GM19239 (cell line): Measurements from ENCODE around the gene B4GALNT3.

ENCODE experiments used
- DNase-seq: peaks from one replicate; pipeline ENCODE4 v3.0.0; 2011; ENCODE audit warnings: low spot score; ENCODE audit not compliant: insufficient read length
- FAIRE-seq: peaks from 2 replicates; lab custom pipeline; 2011; peaks lifted over from hg19 to GRCh38; lab: Jason Lieb, UNC

Gene B4GALNT3

DNA sequence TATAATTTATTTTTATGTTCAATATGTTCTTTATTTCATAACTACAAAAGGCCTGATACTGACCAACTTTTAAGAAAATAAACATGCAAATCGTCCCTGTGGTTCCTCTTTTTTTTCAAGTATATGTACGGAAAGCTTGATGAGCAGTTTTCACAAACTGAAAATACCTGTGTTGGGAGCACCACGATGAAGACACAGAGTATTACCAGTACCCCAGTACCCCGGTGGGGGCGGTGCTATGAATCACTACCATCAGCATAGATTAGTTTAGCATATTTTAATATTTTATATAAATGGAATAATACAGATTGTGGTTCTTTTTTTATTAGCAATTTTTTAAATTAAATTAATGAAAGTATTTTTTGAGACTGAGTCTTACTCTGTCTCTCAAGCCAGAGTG is 7.0 kb downstream of the B4GALNT3 start:
- no peak for DNase-seq

DNA sequence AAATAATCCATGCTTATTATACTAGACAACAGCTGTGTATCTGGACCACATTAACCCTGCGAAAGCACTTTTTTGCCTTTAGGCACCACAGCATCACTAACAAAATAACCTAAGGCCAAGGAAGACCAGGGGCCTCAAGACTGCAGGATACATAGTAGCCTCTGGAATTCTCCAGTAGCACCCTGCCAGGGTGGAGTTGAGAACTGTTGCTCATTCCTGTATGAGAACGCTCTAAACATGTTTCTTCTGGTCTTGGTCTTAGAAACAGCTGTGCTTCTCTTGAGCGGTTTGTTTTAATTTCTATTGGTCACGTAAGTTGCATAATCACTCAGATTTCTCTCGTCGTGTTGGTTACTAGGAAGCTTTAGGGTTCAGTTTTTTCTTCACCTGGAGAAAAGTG is 7.9 kb downstream of the B4GALNT3 start:
- no peak for FAIRE-seq
- DNase-seq = no peak

More for the DNA sequence above, 7.0 kb downstream of the B4GALNT3 start:
- no peak for FAIRE-seq

DNA sequence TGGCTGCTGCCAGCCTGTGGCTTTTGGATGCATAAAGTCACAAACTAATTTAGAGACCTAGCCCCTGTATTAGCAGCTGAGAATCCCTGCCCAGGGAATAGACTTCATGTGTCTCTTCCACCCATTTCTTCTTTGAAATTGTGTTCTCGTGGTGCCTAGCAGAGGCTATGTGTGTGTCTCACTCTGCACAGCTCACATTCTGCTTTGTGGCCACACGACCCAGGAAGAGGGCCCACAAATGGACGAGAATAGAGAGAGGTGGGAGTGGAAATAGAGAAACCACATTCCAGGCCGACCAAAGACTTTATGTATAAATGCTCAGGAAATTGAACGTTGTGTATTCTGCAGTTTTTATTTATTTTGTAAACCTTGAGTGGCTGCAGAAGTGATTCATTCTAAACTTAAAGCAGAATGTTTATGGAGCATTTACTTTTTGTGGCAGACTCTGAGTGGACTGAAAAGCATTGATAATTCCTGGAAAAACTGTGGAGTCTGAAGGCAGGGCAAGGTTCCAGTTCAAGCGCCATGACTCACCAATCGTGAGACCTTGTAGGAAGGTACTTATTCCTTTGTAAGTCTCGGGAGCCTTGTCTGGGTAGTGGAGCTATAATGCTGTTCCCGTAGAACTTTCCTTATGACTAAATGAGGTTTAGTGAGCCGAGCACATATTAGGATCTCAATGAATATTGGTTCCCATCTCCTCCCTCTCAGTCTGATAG is 9.1 kb downstream of the B4GALNT3 start:
- DNase-seq = no peak
- no peak for FAIRE-seq

DNA sequence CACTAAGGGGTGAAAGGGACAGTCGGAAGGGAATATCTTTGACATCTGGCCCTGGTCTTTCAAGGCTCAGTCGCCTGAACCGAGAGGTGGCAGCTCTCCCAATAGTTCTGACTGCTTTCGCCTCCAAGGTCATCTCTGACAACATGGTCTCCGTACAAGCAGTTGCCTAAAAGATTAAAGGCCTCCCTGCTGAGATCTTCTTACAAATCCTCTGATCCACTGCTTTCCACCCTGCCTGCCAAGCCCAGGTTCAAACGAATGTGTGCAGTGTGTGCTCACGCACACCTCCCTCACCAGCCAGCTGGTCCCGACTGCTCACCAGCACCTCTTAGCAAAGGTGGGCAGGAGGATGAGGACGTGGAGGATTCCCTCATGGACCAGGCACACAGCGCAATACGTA is 10.4 kb downstream of the B4GALNT3 start:
- no peak for DNase-seq
- no peak for FAIRE-seq

DNA sequence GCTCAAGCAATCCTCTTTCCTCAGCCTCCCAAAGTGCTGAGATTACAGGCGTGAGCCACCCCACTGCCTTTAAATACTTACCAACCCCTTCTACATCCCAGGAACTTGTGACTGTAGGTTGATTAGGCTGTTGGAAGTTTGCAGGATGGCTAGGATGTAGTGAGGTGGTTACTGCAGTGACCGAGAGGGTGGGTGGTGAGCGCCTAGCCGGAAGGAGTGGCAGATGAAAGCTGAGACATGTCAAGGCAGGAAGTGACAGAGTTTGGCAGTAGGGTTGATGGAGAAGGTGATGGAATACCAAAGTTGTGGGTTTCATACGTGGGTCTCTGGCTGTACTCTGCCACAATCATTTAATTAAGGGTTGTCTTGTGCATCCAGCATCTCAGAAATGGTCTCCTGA is 13.5 kb downstream of the B4GALNT3 start:
- no peak for FAIRE-seq

DNA sequence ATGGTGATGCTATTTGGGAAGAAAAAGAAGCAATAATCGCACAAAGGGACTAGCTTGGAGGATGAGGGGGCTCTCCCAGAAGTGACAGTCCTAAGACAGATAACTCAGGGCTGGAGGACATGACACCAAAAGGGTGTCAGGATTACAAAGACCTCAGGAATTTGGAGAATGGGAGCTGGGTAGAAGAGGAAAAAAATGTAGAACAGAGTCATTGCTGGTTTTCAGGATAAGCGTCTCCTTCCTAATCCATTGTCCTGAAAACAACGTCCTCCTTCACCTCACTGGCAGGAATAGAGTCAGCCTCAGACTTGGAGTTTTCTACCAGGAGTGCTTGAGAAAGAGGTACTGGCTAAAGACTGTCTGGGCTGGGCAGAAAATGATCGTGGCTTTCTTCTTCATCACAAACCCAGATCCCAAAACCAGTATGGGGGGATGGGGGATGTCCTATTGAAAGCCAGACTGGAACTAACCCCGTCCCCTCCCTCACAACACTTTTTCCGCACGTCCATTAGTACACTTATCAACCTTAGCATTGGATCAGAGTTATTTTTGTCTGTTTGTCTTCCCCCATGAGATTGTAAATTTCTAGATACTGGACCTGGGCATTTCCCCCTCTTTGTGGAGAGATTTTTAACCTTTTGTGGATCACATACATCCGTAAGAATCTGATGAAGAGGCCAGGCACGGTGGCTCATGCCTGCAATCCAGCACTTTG is 14.3 kb downstream of the B4GALNT3 start:
- FAIRE-seq (no peak), DNase-seq (no peak)

More for the DNA sequence above, 13.5 kb downstream of the B4GALNT3 start:
- DNase-seq = no peak

DNA sequence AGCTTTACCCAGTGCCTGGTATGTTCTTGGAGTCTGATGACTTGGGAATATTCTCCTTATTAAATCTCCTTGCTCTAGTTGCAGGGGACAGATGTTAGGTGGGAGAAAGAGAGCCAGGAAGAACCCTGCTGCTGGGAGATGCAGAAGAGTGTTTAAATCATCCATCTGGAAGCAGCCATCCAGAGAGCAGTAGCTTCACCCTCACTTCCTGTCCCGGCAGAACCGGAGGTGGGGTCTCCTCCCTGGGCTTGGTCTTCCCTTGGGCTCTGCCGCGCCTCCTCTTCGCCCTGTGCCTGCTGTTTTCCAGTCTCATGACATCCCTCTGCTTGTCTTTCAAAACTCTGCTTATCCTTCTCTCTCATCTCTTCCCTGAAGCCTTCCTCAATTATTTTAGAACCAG is 15.5 kb downstream of the B4GALNT3 start:
- no peak for FAIRE-seq
- no peak for DNase-seq

DNA sequence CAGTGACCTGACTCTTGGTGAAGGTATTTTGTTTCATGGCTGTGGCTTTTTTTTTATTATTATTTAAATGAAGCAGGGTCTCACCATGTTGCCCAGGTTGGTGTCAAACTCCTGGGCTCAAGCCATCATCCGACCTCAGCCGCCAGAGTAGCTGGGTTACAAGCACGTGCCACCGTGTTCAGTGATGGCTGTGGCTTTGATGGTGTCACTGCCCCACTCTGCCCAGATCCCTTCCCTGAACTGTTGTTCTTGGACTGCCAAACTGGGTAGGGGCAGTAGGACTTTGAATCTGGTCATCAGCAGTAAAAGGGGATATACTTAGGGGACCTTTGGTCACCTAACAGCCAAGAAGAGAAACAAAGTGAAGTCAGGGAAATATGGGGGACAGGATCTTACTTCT is 19.4 kb downstream of the B4GALNT3 start:
- FAIRE-seq (no peak), DNase-seq (no peak)

DNA sequence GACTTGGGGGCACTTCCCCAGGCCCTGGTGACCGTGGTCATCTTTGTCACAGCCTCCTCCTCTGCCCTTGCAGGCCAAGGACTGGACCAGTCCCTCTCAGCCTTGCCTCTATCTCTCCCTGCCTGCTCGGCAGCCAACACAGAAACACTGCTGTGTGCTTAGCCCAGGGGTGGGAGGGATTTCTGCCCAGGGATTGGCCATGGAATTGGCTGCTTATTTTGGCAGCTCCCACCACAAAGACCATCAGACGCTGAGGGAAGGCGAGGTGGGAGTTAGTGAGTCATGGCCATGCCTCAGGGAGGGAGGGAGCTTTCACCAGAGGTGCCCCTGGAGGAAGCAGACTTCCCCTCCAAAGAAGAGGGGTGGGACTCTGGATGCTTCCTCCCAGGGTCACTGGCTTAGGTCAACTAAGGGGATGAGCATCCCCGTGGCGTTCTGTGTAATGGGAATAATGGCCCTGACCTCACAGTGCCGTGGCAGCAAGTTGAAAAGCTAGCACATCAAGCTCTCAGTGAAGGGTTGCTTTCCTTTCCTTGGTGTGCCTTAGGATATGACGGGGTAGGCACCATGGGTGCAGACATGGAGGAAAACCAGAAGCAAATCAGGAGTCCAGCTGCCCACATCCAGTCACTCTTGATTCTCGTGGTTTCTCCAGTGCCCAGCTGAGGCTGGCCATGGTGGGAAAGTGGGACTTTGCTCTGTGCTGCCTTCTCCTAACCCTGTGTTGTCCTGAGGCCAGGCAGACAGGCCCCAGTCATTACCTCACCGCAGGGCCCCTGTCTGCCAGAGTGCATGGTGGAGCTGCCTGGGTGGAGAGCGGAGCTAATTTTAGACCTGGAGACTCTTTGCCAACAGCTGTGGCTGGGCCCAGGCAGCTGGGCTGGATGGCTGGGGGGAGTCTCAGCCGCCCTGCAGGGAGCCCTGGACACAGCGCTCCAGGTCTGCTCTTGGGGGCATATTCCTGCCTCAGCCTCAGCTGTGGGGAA is 21.4 kb downstream of the B4GALNT3 start:
- no peak for FAIRE-seq

DNA sequence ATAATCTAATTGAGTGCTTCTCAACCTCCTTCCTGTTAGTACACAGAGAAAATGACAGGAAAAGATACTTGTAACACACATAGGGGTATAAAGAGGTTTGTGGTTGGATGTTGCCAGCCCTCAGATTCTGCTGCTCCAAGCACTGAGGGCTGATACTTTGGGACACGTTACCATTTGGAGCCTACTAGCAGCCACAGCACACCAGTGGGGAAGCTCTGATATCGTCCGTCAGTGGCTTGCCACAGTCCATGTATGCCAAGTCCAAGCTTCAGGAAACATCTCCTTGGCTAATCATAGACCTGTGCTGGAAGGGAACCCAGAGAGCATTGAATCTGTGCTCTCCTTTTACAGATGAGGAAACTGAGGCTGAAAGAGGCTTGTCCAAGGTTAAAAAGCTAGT is 22.3 kb downstream of the B4GALNT3 start:
- FAIRE-seq (no peak), DNase-seq (no peak)

More for the DNA sequence above, 21.4 kb downstream of the B4GALNT3 start:
- no peak for DNase-seq

DNA sequence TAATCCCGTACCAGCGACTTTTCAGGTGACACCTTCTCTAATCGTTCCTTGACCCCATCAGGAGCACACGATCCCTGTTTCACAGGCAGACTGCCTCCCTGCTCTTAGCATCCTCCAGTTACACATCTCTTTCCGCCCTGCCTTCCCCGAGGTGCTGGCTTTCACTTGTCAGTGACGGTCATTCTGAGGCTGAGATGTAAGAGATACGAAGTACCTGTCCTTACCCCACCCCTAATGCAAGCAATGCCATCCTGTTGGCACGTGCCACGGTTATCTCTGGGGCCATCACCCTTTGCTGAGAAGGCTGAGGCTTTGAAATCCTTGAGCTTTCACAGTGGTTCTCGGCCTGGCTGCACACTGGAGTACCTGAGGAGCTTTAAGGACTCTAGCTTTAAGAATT is 24.4 kb downstream of the B4GALNT3 start:
- DNase-seq (no peak), FAIRE-seq (no peak)

DNA sequence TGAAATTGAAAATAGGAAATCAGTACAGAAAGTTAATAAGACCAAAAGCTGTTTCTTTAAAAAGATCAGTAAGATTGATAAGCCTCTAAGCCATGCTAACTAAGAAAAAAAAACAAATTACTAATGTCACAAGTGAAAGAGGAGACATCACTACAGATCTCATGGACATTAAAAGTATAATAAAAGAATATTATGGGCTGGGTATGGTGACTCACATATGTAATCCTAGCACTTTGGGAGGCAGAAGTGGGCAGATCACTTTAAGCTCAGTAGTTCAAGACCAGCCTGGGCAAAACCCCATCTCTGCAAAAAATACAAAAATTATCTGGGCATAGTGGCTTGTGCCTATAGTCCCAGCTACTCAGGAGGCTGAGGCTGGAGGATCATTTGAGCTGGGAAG is 30.5 kb downstream of the B4GALNT3 start:
- DNase-seq = no peak
- FAIRE-seq = no peak

DNA sequence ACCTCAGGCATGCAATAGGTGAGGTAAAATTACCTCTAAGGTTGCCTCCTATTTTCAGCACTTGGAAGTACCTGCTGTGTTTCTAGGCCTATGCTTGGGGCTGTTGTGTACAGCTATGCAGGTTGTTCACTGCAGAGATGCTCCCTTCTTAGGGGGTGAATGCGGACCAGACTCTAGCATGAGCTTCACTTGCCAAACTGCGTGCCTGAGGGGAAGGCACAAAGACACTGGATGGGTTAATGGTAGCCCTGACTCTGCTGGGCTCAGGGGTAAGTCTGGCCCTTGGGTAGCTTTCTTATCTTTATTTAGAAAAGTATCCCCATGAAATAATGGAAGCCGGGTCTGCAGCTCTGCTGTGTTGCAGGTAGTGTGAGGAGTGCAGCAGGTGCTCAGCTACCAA is 35.7 kb downstream of the B4GALNT3 start:
- DNase-seq (no peak), FAIRE-seq (no peak)

DNA sequence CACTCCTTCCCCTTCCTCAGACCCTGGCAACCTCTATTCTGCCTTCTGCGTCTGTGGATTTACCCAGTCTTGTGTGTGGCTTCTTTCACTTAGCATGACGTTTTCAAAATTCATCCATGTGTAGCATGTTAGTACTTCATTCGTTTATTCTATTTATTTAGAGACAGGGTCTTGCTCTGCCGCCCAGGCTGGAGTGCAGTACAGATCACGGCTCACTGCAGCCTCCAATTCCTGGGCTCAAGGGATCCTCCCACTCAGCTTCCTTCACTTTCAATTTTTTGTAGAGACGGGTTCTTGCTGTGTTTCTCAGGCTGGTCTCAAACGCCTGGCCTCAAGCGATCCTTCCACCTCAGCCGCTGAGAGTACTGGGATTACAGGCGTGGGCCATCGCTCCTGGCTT is 37.0 kb downstream of the B4GALNT3 start:
- DNase-seq (no peak), FAIRE-seq (no peak)

DNA sequence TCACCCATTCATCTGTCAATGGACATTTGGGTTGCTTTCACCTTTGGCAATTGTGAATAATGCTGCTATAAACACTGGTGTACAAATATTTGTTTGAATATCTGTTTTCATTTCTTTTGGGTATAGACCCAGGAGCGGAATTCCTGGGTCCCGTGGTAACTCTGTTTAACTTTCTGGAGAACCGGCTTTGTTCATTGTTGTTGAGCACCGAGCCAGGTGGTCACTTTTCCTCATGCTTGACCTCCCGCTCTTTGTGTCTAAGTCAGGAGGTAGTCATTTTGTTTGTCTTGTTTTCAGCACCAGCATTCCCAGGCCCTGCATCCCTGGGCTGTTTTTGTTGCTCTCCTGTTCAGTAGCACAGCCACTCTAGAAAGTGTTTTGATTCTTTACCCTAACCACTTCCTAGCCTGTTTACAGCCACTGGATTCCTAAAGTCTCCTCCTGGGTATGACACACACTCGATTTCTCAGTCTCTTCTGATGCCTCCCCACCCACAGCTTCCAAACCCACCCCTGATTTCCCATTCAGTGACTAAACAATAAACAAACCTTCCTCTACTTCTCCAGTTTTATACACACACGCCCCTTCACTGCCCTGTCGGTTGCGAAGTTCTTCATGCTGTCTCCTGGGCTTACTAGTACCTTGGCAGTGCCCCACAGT is 37.9 kb downstream of the B4GALNT3 start:
- FAIRE-seq (no peak), DNase-seq (no peak)

DNA sequence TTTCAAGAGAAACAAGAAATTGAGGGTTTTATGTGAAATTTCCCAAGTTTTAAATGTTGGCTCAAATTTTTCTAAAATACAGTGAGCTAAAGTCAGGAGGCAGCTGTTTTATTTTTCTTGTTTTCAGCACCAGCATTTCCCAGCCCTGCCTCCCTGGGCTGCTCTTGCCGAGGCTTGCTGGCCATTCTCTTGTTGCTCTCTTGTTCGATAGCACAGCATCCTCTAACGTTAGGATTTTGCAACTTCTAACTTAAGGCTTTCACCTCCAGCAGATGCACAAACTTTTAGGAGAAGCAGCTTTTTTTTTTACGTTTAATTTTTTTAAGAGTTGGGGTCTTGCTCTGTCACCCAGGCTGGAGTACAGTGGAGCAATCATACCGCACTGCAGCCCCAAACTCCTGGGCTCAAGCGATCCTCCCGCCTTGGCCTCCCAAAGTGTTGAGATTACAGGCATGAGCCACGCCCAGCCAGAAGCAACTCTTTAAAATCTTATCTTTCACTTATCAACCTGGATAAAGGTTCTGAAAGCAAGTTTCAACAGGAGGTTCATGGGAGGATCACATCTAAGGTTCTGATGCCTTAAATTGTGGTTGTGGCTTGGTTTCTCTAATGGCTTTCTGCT is 40.2 kb downstream of the B4GALNT3 start:
- DNase-seq (no peak), FAIRE-seq (no peak)

DNA sequence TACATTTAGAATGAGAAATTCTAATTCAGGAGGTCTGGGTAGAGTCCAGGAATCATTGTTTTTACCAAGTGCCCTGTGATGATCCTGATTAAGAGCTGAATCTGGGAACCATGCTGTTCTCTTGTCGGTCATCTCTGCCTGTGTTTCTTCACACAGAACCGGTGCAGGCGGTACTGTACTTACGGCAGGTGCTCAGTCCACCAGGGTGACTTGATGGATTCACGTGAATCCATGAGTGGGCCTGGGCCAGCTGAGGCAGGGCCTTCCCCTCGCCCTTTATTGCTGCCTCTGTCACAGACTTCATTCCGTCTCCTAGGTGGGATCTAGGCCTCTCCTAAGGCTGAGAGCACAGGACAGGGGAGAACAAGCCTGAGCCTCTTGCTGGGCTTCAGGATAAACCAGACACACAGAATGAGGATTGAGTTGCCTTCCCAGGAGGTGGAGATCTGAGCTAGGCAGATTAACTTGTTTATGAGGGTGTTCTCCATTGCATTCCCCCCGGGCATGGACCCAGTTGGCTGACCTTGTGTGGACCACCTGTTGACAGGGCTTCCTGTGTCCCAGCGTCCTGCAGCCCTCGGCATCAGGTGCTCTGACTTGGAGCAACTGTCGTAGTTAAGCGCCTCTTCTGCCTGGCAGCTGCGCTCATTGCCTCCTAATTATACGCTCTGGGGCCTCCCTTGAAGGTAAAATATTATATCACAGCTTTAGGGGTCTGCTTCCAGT is 42.1 kb downstream of the B4GALNT3 start:
- DNase-seq = no peak
- no peak for FAIRE-seq

DNA sequence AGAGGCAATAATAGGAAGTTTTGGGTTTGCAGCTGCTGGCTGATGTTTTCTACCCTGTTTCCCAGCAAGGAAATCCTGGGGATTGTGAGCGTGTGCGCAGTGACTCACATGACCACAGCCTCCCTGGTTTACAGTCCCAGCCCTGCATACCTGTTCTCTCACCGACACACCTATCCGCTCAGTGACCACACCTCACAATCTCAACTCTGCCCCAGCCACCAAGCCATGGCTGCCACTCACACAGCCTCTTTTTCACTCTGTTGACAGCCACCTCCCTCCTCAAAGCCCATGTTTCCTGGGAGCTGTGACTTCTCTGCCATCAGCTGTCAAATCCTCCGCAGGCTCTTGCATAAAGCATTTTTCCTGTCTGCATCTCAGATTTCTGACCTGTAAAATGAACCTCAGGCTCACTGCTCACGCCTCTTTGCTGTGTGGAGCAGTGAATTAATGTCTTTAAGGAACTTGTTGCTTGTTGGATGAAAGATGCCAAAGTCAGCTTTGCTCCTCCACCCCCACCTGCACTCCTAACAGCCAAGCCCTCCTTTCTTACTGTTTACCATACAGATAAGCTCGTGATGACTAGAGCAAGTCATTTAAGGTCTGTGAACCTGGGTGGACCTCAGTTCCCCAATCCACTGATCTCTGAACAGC is 43.5 kb downstream of the B4GALNT3 start:
- FAIRE-seq (no peak), DNase-seq (no peak)

DNA sequence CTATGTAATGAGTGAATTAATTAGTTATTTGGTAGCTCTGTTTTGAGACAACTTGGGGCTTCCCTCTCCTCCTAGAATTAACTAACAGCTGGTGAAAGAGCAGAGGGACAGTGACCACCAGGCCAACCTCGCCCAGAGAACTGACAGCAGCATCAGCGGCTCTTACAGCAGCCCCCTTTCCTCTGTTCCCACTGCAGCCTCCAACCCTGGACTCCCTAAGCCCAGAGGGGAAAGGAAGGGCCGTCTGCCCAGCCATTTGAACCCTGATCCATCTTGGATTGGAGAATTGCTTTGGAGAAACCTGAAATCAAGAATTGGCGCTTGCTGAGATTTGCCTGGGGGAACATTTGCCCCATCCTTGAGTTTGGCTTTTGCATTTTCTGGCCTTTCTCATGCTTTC is 45.5 kb downstream of the B4GALNT3 start:
- DNase-seq (no peak), FAIRE-seq (no peak)
